ENCODE measurements around the gene ANKRD12.
"Not testable (repeated sequence)": the region's sequence is repeated elsewhere in the genome, so short reads cannot be mapped to it uniquely, and the experiment has no call there.

The ANKRD12 gene

DNA sequence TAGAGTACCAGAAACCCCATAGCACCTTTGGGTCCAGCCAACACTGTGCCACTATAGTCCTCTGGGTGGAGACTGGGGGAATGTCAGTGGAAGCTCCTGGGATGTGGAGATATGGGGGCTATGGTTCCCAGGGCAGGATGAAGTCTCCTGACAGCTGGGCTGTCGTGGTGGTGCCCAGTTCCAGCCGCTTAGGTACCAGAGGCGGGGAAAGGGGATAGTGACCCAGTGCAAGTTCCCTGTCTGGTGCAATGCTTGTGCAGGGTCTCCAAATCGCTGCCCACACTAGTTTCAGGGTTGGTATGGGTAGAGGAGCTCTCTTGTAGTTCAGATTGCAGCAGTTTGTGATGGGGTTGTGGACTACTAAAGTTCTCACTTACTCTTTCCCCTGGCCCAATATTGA is 97.9 kb downstream of the ANKRD12 start:
- no peak for DNase-seq

GRCh38 chr18:9237981-9238380 is 101.4 kb downstream of the ANKRD12 start:
- no peak for DNase-seq

DNA sequence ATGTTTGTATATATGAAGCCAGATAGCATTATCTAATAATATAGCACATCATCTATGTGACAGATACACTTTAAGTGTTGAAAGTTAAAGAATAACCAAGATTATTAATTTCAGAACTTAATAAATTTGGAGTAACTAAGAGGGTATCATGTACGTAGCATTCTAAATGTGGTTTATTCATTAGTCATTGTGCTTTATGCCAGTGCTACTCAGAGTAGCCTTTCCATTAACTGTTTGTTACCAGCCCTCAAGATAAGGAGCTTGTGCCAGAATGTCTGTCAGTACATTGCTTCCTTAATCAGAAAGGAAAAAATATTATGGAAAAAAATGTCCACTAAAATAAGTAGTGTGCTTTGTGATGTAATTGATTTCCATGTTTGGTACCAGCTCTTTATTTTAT is 103.1 kb downstream of the ANKRD12 start:
- no peak for DNase-seq

DNA sequence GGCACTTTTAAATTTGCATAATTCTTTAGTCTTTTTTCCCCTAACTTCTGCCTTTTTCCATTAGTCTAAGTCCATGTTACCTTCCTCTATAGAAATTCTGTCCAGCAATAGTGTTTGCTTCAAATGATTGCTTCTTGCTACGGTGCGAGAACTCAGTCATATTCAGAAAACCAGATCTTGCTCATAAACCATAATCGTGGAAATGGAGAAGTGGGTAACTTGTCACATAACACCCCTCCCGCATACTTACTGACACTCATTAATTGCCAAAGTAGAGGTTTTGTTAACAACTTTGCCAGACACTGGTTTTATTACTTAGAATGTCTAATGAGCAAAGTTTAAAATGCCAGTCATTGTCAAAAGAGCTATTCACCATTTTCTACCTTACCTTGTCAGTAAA is 103.7 kb downstream of the ANKRD12 start:
- DNase-seq, result no peak

- DNase-seq, result no peak
Observed at GRCh38 chr18:9243029-9243428, 106.4 kb downstream of the ANKRD12 start.

DNA sequence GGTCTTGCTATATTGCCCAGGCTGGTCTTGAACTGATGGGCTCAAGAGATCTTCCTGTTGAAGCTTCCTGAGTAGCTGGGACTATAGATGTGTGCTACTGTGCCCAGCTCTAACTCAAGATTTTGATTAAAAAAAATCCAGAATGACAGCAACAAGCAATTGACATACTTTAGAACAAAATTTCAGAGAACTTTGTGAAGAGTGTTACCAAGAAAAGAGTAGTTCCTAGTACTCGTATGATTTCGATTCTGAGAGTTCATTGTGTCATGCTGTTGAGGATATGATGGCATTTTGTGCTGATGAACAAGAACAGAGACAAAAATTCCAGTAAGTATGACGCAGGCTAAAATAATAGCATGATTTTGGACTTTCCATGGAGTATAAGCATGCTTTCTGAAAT is 107.8 kb downstream of the ANKRD12 start:
- DNase-seq, result no peak

DNA sequence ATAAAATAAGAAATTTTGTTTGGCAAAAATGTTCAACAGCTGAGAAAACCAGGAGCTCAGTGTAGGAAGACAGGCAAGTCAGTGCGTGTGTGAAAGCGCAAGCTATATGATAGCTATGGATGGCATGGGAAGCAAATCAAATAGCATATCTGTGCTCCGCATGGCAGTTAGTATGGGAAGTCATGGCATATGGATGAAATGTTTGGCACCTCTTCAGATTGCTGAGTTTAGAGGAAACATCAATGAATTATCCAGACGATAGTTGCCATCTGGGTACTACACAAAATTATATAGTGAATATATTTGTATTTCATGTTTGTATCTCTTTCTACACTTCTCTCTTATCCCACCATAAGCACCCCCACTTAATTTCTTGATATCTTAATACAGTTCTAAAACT is 112.1 kb downstream of the ANKRD12 start:
- no peak for DNase-seq

DNA sequence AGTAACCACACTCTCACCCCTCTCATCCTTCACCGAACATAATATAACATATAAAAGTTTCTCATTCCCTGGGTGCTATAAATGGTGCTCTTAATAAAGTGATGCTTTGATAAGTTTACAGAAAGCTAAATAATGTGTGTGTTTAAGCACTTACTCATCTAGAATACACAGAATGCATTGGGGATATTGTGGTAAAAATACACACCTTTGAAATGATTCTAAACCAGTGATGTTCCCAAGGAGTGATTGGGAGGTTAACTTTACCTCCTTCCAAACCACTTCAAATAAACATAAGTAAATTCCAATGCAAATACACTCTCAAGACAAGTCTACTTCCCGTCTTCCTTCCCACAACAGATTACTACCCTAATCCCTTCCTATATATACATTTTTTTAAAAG is 112.7 kb downstream of the ANKRD12 start:
- DNase-seq, result no peak

DNA sequence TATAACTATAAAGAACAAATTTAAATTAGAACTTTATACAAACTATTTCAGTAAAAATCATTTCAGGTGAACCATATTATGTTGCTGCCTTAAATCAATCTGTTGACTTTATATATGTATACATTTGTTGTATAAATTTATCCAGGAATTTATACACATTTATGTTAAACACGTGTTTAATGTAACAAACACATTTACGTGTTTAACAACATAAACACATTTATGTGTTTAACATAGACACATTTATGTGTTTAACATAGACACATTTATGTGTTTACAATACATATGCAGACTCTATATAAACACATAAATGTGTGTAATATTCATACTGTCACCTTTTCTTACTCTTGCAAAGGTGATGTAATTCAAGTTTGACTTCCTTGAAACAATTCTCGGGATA is 122.6 kb downstream of the ANKRD12 start:
- no peak for DNase-seq

GRCh38 chr18:9260388-9261380 is 124.1 kb downstream of the ANKRD12 start:
- no peak for DNase-seq

- no peak for DNase-seq
Observed at GRCh38 chr18:9263264-9263663, 126.7 kb downstream of the ANKRD12 start.

DNA sequence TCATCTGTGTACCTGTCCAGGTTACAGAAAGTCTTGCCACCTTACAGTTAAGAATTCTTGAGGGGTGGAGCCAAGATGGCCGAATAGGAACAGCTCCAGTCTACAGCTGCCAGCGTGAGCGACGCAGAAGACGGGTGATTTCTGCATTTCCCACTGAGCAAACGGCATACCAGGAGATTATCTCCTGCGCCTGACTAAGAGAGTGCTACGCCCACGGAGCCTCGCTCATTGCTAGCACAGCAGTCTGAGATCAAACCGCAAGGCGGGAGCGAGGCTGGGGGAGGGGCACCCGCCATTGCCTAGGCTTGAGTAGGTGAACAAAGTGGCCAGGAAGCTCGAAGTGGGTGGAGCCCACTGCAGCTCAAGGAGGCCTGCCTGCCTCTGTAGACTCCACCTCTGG is 128.2 kb downstream of the ANKRD12 start:
- not testable (repeated sequence) for DNase-seq

DNA sequence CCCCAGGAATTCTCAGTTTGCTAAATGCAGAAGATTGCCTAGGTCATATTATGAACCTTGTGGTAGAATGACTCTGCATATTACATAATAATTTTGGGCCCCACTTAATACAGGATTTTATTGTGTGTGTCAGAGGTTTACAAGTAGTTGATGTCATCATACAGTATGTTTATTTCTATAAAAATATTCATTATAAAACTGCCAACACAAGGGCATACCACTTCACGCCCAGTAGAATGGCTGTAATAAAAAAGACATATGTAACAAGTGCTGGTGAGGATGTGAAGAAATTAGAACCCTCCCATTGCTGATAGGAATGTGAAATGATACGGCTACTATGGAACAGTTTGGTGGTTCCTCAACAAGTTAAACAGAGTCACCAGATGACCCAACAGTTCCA is 136.6 kb downstream of the ANKRD12 start:
- no peak for DNase-seq

GRCh38 chr18:9275890-9276289 is 139.3 kb downstream of the ANKRD12 start:
- no peak for DNase-seq

DNA sequence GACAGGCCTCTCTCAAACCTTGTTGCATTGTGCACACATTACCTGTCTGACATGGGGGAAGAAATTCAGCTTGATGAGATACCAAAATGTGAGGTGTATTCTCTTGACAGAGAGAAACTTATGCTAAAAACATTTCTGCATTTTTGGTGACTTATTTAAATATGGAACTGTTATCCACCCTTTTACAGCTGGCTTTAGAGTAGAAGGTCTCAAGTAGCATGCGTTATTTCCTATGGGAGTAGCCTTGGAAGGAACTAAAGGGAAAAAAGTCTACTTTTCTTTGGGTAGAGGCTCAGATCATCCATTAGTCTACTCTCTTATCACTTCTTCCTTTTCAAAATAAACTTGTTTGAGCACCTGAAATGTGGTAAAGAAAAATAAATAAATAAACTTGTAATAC is 141.4 kb downstream of the ANKRD12 start:
- no peak for DNase-seq

- DNase-seq, result no peak
Observed at GRCh38 chr18:9280849-9281248, 144.3 kb downstream of the ANKRD12 start.

DNA sequence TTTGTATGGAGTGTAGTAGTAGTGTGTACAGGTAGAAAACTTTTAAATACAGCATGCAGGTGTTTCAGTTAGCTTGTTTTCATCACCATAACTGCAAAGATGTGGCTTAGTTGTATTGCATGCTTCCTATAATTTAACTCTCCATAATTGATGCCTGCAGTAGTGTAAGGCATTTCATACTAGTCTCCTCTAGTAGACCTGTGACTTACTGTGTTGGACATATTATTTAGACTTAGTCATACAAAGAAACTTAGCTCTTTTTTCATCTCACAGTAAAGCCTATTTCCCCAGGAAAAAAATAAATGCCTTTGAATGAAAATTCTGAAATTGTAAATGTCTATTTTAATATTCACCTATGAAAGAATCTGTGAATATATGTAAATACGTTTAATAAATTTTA is 145.2 kb downstream of the ANKRD12 start:
- no peak for DNase-seq

- DNase-seq, result no peak
Observed at GRCh38 chr18:9283791-9284190, 147.2 kb downstream of the ANKRD12 start.

- no peak for DNase-seq
Observed at GRCh38 chr18:9285604-9286003, 149.0 kb downstream of the ANKRD12 start.

GRCh38 chr18:9287036-9287435 is 150.5 kb downstream of the ANKRD12 start:
- no peak for DNase-seq

DNA sequence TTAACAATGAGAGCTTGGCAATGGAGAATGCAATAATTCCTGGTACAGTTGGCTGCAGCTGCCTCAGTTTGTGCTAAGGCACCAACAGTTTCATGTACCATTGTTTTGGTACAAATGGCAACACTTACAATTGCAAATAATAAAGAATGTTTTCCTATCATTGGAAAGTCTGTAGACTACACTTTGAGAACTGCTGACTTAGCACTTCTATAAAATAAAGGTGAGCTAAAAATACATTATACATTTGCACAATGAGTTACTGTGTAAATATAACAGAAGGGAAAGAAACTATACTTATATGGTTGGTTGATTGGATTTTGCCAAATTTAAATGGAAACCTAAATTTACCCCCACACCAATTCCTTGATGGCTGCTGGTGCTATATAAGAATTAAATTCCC is 153.1 kb downstream of the ANKRD12 start:
- no peak for DNase-seq

DNA sequence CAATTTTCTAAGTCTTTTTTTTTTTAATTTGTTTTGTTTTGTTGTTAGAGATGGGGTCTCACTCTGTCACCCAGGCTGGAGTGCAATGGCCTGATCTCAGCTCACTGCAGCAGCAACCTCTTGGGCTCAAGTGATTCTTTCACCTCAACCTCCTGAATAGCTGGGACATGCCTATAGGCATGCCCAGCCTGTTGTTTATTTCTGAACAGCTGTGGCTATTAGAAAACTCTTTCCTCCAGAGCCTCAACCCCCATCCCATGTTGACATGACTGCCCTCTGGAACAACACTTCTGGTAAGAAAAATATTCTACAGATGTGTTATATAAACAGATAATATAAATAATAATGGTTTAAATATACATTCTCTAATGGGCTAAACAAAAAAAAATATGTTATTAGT is 153.6 kb downstream of the ANKRD12 start:
- DNase-seq, result no peak

DNA sequence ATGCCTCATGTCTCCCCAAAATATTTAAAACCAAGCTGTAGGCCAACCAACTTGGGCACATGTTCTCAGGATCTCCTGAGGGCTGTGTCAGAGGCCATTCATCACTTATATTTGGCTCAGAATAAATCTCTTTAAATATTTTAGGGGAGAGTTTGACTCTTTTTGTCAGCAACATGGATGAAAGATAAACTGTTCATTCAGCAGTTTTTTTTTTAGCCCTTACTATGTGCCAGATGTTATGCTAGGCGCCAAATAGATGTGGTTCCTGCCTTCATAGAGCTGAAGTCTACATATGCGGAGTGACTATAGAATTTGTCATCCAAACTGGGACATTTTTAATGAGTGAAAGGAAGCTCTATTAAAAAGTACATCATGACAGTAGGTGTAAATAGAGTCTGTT is 155.5 kb downstream of the ANKRD12 start:
- no peak for DNase-seq

- DNase-seq, result no peak
Observed at GRCh38 chr18:9293948-9294347, 157.4 kb downstream of the ANKRD12 start.

All from CD4-positive, alpha-beta T cell treated with Interleukin-10 for 1 hour (primary cell).